Lower leg skin (tissue), 4 donors: ENCODE results near the gene NASP. TPM values are rescaled to one million over a fixed set of nuclear protein-coding genes. Genes with fewer than 3 reads are reported as not detected.

Experiments used
- DNase-seq, 2 donors: peaks; one replicate each; pipeline ENCODE4 v3.0.0-alpha.2; 2019; ENCODE audit warnings: low spot score in 2 of 2
- H3K4me3 ChIP-seq: fragments of 200-600 bp; sonication (generic); 2 replicates; pipeline ENCODE4 v1.5.1; 2017; ENCODE audit warnings: mild to moderate bottlenecking, low read depth; ENCODE audit not compliant: poor library complexity, severe bottlenecking
- POLR2A ChIP-seq, 2 donors: fragments of 450-650 bp; IDR thresholded peaks; one replicate each; pipeline ENCODE4 v1.6.1; 2016 to 2017; ENCODE audit warnings: antibody characterized with exemption in 2 of 2, mild to moderate bottlenecking in 1 of 2, moderate library complexity in 1 of 2
- WGBS, 2 donors: methylation state at CpG; one replicate each; pipeline ENCODE4 v1.1.5; 2018; 5-methylcytosine and 5-hydroxymethylcytosine counted together
- intact Hi-C: fragments of 100-400 bp; cut with DNase I; formaldehyde crosslinking; loops from one replicate; pipeline ENCODE4 v1.15.0; 2023; ENCODE audit warnings: low total_unique reads
- total RNA-seq, 4 donors: library from RNA; depleted of rRNA; stranded (reverse); fragments of >200 nt; gene quantifications; one replicate each; pipeline ENCODE4 v1.1.0, GENCODE V29; 2016
- TF ChIP-seq, protein P1 (sequence below), 3 donors: fragments of 450-650 bp; IDR thresholded peaks; one replicate each; pipeline ENCODE4 v1.5.1; 2016; ENCODE audit warnings: antibody characterized with exemption in 3 of 3, mild to moderate bottlenecking in 3 of 3, moderate library complexity in 2 of 3

The NASP gene
- total RNA-seq, 4 donors from 2014 or later, result 35.4 to 64.4 (median 52.3) TPM

- intact Hi-C loops, result no loop called here
- no peak overlapping the region for H3K4me3 ChIP-seq
- no peak for DNase-seq
- no peak for TF ChIP-seq POLR2A (IDR thresholded peaks at IDR 0.05)
- TF ChIP-seq, protein P1, sequence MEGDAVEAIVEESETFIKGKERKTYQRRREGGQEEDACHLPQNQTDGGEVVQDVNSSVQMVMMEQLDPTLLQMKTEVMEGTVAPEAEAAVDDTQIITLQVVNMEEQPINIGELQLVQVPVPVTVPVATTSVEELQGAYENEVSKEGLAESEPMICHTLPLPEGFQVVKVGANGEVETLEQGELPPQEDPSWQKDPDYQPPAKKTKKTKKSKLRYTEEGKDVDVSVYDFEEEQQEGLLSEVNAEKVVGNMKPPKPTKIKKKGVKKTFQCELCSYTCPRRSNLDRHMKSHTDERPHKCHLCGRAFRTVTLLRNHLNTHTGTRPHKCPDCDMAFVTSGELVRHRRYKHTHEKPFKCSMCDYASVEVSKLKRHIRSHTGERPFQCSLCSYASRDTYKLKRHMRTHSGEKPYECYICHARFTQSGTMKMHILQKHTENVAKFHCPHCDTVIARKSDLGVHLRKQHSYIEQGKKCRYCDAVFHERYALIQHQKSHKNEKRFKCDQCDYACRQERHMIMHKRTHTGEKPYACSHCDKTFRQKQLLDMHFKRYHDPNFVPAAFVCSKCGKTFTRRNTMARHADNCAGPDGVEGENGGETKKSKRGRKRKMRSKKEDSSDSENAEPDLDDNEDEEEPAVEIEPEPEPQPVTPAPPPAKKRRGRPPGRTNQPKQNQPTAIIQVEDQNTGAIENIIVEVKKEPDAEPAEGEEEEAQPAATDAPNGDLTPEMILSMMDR (IDR thresholded peaks at IDR 0.05), result no peak
- WGBS, 2 donors, result 62 to 82% methylated on average over 4 of the region's 4 CpGs
These were observed 33.8 kb downstream of the NASP start for GRCh38 chr1:45617618-45618017.

GRCh38 chr1:45619149-45619921, 35.5 kb downstream of the NASP start:
- H3K4me3 ChIP-seq, result no peak overlapping the region
- intact Hi-C loops, result no loop called here
- 65 to 75% methylated on average over 8 of the region's 8 CpGs for WGBS, 2 donors
- no peak for DNase-seq
- TF ChIP-seq, protein P1 (IDR thresholded peaks at IDR 0.05), result no peak
- TF ChIP-seq POLR2A (IDR thresholded peaks at IDR 0.05), result no peak

DNA sequence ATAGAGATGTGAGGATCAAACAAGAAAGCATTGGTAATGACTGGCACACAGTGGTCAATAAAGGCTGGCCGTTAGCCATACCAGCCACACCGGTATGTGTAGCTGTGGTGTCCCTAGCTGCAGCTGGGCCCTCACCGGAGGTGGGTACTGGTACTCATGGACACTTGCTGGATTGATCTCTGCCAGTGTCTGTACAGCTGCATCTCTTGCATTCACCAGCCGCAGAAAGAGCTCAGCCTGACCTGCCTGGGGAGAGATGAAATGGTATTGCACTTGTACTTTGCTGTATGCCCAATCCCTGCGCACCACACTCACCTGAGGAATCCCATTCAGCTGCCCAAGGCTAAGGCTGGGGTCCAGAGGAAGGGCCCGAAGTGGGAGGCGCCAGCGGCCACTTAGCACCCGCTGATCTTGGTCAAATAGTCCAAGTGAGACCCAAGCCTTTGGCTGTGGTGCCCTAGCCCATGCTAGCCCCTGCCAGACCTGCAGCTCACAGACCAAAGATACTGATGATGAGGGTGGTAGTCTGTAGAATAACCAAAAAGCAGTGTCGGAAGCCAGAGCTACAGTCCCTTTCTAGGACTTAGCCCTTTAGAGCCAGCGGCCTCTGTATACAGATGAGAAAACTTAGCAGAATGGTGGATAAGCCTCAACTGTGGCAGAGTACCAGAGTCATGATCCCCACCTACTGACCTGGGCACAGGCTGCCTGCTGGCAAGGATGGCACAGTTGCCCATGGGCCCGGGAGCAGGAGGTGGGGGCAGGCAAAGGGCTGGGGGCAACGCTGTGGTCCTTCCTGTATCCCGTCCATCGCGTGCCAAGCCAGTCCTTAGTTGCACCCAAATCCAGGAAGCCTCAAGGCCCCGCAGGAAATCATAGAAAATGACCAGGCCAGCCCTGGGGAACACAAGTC, 37.0 kb downstream of the NASP start:
- 88 to 92% methylated on average over 16 of the region's 17 CpGs for WGBS, 2 donors
- DNase-seq, result no peak
- TF ChIP-seq, protein P1 (IDR thresholded peaks at IDR 0.05), result no peak
- TF ChIP-seq POLR2A (IDR thresholded peaks at IDR 0.05), result no peak
- intact Hi-C loops, result no loop called here
- H3K4me3 ChIP-seq, result no peak overlapping the region

- 62 to 76% methylated on average over 3 of the region's 3 CpGs for WGBS, 2 donors
- intact Hi-C loops, result no loop called here
- no peak overlapping the region for H3K4me3 ChIP-seq
- DNase-seq, result no peak
- no peak for TF ChIP-seq POLR2A (IDR thresholded peaks at IDR 0.05)
- TF ChIP-seq, protein P1 (IDR thresholded peaks at IDR 0.05), result no peak
These were observed 37.6 kb downstream of the NASP start for GRCh38 chr1:45621501-45621836.

- TF ChIP-seq, protein P1 (IDR thresholded peaks at IDR 0.05), result no peak
- TF ChIP-seq POLR2A (IDR thresholded peaks at IDR 0.05), result no peak
- 61 to 68% methylated on average over 16 to 18 of the region's 18 CpGs for WGBS, 2 donors
- no peak overlapping the region for H3K4me3 ChIP-seq
- intact Hi-C loops, result no loop called here
- DNase-seq, result no peak
These were observed 38.2 kb downstream of the NASP start for GRCh38 chr1:45621895-45622523.
